Memory B cell (primary cell): ENCODE data around the gene HP.

Experiments used
- ATAC-seq: fragments of 150-1000 bp; cut with Tn5 transposase; 2 replicates; pipeline ENCODE4 v1.10.0; 2021; ENCODE audit warnings: low read depth, mild to moderate bottlenecking, moderate library complexity
- DNase-seq, 2 donors: peaks; one replicate each; pipeline ENCODE4 v3.0.0; 2022; ENCODE audit warnings: low spot score in 2 of 2
- H3K27ac Mint-ChIP-seq: one replicate; pipeline ENCODE4 v1.8.0; 2022; ENCODE audit warnings: mild to moderate bottlenecking, moderate library complexity, mixed read lengths
- H3K27me3 Mint-ChIP-seq: one replicate; pipeline ENCODE4 v1.8.0; 2022; ENCODE audit warnings: mixed read lengths
- H3K36me3 Mint-ChIP-seq: one replicate; pipeline ENCODE4 v1.8.0; 2022; ENCODE audit warnings: mild to moderate bottlenecking, mixed read lengths
- H3K4me1 Mint-ChIP-seq: one replicate; pipeline ENCODE4 v1.8.0; 2022; ENCODE audit warnings: mixed read lengths
- H3K4me3 Mint-ChIP-seq: one replicate; pipeline ENCODE4 v1.8.0; 2022; ENCODE audit warnings: mild to moderate bottlenecking, moderate library complexity, mixed read lengths
- H3K9me3 Mint-ChIP-seq: one replicate; pipeline ENCODE4 v1.8.0; 2022; ENCODE audit warnings: mixed read lengths

HP gene

GRCh38 chr16:72091217-72091616 is 36.9 kb downstream of the HP start:
- H3K4me3 Mint-ChIP-seq = peak overlapping the region; percentile 34
- DNase-seq = no peak
- H3K27ac Mint-ChIP-seq = no peak overlapping the region
- no peaks in the 10 kb centered on the region for H3K9me3 Mint-ChIP-seq
- ATAC-seq = no peak
- H3K36me3 Mint-ChIP-seq = peaks cover 16% of the 10 kb centered on the region
- H3K4me1 Mint-ChIP-seq = peaks cover 26% of the 10 kb centered on the region
- no peaks in the 10 kb centered on the region for H3K27me3 Mint-ChIP-seq

DNA sequence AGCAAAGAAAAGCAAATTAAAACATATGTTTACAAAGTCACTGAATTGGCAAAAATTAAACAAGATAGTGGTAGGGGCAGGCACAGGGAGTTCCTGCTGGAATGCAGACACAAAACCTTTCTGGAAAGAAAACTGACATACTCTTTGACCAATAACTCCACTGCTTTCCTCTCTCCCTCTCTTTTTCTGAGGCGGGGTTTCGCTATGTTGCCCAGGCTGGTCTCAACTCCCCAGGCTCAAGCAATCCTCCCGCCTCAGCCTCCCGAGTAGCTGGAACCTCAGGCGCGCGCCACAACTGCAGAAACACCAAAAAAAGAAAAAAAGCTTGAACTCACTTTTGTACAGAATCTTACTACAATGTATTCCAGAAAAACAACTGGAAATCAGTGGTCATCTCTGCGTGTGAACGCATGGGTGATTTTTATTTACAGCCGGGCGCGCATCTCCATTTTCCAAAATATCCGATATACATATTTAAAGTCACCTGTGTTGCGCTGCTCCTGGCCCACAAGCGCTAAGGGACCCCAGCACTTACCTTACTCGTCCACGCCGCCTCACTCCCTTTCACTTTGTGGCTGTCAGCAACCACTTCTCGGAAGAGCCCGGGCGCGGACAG is 38.6 kb downstream of the HP start:
- Mint-ChIP-seq H3K9me3 (no peaks in the 10 kb centered on the region), H3K36me3 (peaks cover 25% of the 10 kb centered on the region), H3K4me1 (peaks cover 34% of the 10 kb centered on the region), H3K4me3 (peak overlapping the region; percentile 99), H3K27me3 (no peaks in the 10 kb centered on the region), H3K27ac (peak overlapping the region; percentile 99)
- peak; percentile 28 for ATAC-seq
- DNase-seq = no peak

DNA sequence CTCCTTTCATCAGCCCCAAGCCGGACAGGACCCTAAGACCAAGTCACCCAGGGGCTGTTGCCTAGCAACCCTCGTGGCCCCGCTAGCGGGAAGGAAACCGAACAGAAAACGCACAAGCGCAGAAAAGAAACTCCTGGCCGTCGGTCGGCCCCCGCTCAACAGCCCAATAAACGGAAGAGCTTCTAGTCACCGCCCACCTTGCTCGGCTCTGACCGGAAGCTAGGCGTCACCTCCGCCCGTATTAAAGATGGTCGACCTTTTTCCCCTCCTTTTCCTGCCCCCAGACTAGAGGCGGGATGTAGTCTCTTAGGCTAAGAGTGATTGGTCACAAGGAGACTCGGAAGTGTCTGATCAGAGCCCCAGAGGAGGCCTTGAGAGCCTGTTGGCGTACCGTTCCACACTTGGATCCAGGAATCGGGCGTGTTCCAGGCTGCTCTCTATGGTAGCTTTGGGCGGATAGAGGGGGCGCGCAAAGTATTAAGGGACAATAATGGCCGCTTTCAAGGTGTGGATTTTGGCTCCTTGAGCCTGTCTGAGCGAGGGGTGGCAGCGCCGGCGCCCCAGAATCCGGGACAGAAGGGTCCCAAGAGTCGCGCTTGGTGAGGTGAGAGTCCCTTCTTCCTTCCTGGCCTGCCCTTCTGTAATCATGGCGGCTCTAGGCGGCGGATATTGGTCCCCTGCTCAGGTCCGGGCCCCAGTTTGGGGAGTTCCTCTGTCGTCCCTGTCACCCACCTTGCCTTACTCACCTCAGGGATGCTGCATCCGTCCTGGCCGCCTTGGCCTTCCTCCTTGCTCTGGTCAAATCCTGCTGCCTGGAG is 39.4 kb downstream of the HP start, which contains the start of the genes DHX38 and TXNL4B:
DHX38 (plus strand) TSS at position 400 of the 818 bp plus-strand sequence. CDS start 2,311 bp downstream, outside the sequence.
TXNL4B (minus strand) TSS at position 173 of the 818 bp plus-strand sequence. CDS start 2,871 bp downstream, outside the sequence.
- Mint-ChIP-seq H3K27ac (peak within 1 kb of the TSS; percentile 99), H3K9me3 (no peaks in the 10 kb centered on the region), H3K27me3 (no peaks in the 10 kb centered on the region), H3K4me1 (peaks cover 34% of the 10 kb centered on the region), H3K4me3 (peak within 1 kb of the TSS; percentile 99), H3K36me3 (peaks cover 27% of the 10 kb centered on the region)
- peak; percentile 93 for ATAC-seq
- peak; percentile 80 to 86 for DNase-seq

DNA sequence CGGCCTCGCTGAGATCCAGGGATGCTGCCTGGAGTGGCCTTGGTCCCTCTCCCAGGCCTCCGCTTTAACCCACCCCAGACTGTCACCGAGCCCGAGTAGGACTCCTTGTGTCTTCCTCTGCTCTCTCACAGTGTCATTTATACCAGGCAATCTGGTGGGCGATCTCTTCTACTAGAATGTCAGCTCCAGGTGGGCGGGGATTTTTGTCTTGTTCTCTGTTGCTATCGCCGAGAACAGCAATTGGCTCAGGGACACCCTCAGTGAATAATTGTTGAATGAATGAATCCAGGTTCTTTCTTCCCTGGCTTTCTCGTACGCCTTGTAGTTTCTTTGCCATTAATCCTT is 39.9 kb downstream of the HP start:
- Mint-ChIP-seq H3K27me3 (no peaks in the 10 kb centered on the region), H3K36me3 (peaks cover 23% of the 10 kb centered on the region), H3K4me1 (peaks cover 34% of the 10 kb centered on the region), H3K27ac (peak overlapping the region; percentile 99), H3K9me3 (no peaks in the 10 kb centered on the region), H3K4me3 (peak overlapping the region; percentile 99)
- ATAC-seq = no peak
- DNase-seq = peak; percentile 4 to 32

- Mint-ChIP-seq H3K27ac (no peak overlapping the region), H3K4me3 (no peak overlapping the region), H3K9me3 (no peaks in the 10 kb centered on the region), H3K4me1 (peaks cover 30% of the 10 kb centered on the region), H3K36me3 (peaks cover 50% of the 10 kb centered on the region), H3K27me3 (no peaks in the 10 kb centered on the region)
- ATAC-seq = no peak
- DNase-seq = no peak
Observed at GRCh38 chr16:72098936-72099335, 44.6 kb downstream of the HP start.

DNA sequence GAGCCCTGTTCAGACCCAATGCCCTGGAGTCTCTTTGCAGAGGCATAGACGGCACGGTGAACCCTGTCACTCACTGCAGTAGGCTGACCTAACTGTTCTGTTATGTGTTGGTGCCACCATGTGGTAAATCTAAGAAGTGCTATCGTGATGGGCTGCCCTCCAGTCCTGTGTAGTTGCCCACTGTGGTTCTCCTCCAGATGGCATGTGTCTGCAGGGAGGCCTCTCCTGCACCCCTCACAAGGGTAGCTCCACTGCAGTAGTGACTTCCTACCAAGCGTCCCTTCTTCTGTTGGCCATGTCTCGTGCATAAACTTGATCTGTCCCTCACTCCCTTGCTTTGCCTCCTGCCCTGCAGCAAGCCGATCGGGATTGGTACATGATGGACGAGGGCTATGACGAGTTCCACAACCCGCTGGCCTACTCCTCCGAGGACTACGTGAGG is 45.1 kb downstream of the HP start:
- peaks cover 26% of the 10 kb centered on the region for H3K4me1 Mint-ChIP-seq
- H3K27ac Mint-ChIP-seq = no peak overlapping the region
- no peaks in the 10 kb centered on the region for H3K27me3 Mint-ChIP-seq
- ATAC-seq = peak; percentile 90
- no peak overlapping the region for H3K4me3 Mint-ChIP-seq
- DNase-seq = peak; percentile 35 to 50
- peaks cover 54% of the 10 kb centered on the region for H3K36me3 Mint-ChIP-seq
- H3K9me3 Mint-ChIP-seq = no peaks in the 10 kb centered on the region

GRCh38 chr16:72101195-72101594 is 46.9 kb downstream of the HP start:
- Mint-ChIP-seq H3K4me1 (peaks cover 14% of the 10 kb centered on the region), H3K36me3 (peaks cover 58% of the 10 kb centered on the region), H3K27me3 (no peaks in the 10 kb centered on the region), H3K9me3 (no peaks in the 10 kb centered on the region), H3K4me3 (no peak overlapping the region), H3K27ac (no peak overlapping the region)
- ATAC-seq = no peak
- DNase-seq = no peak

DNA sequence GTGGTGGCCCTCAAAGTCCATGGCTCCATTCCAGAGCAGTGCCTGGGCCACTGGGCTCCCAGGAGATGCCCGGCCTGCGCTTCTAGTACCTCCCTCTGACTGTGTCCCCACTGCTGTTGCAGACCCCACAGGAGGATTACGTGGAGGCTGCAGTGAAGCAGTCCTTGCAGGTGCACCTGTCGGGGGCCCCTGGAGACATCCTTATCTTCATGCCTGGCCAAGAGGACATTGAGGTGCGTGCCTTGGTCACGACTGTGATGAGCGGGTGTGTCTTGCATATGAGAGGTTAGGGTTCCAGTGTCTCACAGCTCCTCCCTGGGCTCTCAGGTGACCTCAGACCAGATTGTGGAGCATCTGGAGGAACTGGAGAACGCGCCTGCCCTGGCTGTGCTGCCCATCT is 50.6 kb downstream of the HP start:
- H3K36me3 Mint-ChIP-seq = peaks cover 61% of the 10 kb centered on the region
- H3K4me1 Mint-ChIP-seq = peaks cover 5% of the 10 kb centered on the region
- H3K27me3 Mint-ChIP-seq = no peaks in the 10 kb centered on the region
- ATAC-seq (no peak), DNase-seq (no peak)
- no peak overlapping the region for H3K4me3 Mint-ChIP-seq
- no peaks in the 10 kb centered on the region for H3K9me3 Mint-ChIP-seq
- H3K27ac Mint-ChIP-seq = no peak overlapping the region

DNA sequence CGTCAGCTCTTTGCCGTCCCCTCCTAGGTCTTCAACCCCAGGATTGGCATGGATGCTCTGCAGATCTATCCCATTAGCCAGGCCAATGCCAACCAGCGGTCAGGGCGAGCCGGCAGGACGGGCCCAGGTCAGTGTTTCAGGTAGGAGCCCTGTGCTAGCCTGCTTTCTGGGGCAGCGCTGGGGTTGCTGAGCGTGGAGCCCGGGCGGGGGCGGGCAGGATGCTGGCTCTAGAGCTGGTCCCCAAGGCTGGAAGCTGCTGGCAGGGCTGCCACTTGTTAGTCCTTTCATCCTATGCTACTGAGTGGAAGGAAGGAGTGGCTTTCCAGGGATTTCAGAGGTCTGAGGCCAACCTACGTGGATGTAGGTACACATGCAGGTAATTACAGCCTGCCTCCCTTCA is 51.7 kb downstream of the HP start:
- Mint-ChIP-seq H3K36me3 (peaks cover 67% of the 10 kb centered on the region), H3K4me1 (peaks cover 5% of the 10 kb centered on the region), H3K27ac (no peak overlapping the region), H3K4me3 (no peak overlapping the region), H3K27me3 (no peaks in the 10 kb centered on the region), H3K9me3 (no peaks in the 10 kb centered on the region)
- DNase-seq (no peak), ATAC-seq (no peak)

GRCh38 chr16:72107371-72107770 is 53.1 kb downstream of the HP start:
- H3K27me3 Mint-ChIP-seq = no peaks in the 10 kb centered on the region
- no peak overlapping the region for H3K4me3 Mint-ChIP-seq
- H3K36me3 Mint-ChIP-seq = peaks cover 69% of the 10 kb centered on the region

GRCh38 chr16:72108353-72109102 is 54.2 kb downstream of the HP start:
- DNase-seq (no peak), ATAC-seq (no peak)
- no peaks in the 10 kb centered on the region for H3K9me3 Mint-ChIP-seq
- no peak overlapping the region for H3K4me3 Mint-ChIP-seq
- H3K27ac Mint-ChIP-seq = no peak overlapping the region
- no peaks in the 10 kb centered on the region for H3K27me3 Mint-ChIP-seq
- no peaks in the 10 kb centered on the region for H3K4me1 Mint-ChIP-seq
- peaks cover 64% of the 10 kb centered on the region for H3K36me3 Mint-ChIP-seq

More at GRCh38 chr16:72107371-72107770, 53.1 kb downstream of the HP start:
- Mint-ChIP-seq H3K4me1 (peaks cover 3% of the 10 kb centered on the region), H3K9me3 (no peaks in the 10 kb centered on the region), H3K27ac (no peak overlapping the region)
- ATAC-seq = no peak
- DNase-seq = no peak

DNA sequence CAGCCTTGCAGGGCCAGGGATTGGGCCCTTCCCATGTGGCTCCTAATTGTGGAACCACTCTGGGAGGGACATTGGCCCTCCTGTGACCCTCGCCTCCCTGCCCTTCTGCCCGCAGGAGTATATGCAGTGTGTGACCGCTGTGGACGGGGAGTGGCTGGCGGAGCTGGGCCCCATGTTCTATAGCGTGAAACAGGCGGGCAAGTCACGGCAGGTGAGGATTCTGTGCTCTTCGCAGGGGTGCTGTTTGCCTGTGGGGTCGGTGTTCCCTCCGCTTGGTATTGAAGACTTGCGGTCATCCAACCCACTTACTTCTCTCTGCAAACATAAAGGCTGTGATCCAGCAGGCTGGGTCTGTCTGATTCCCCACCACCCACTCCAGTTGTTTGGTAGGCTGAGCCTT is 55.0 kb downstream of the HP start:
- H3K27me3 Mint-ChIP-seq = no peaks in the 10 kb centered on the region
- peaks cover 61% of the 10 kb centered on the region for H3K36me3 Mint-ChIP-seq
- no peak for ATAC-seq
- no peak overlapping the region for H3K4me3 Mint-ChIP-seq
- no peak for DNase-seq
- no peak overlapping the region for H3K27ac Mint-ChIP-seq
- no peaks in the 10 kb centered on the region for H3K9me3 Mint-ChIP-seq
- H3K4me1 Mint-ChIP-seq = no peaks in the 10 kb centered on the region

DNA sequence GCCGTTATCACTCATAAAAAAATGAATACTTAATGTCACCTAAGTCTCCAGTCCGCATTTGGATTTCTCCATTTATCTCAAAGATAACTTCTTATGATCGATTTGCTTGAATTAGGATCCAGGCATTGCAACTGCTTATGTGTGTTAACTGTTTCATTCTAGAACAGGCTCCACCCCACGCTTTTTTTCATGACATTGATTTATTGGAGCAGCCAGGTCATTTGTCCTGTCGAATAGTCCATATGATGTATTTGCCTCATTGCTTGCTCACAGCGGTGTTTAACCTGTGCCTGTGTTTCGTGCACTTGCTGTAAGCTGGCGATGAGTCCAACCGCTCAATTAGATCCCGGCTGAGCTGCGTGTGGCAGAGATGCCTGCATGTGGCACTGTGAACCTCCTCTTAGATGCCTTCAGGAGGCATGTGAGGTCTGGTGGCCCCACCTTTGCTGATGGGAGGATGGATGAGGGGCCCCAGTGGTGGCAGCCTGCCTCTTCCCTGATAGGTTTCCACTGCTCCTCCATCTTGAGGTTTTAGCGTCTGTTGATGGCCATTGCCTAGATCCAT is 55.7 kb downstream of the HP start:
- H3K4me1 Mint-ChIP-seq = no peaks in the 10 kb centered on the region
- H3K27me3 Mint-ChIP-seq = no peaks in the 10 kb centered on the region
- no peak for ATAC-seq
- peaks cover 59% of the 10 kb centered on the region for H3K36me3 Mint-ChIP-seq
- H3K9me3 Mint-ChIP-seq = no peaks in the 10 kb centered on the region
- no peak overlapping the region for H3K4me3 Mint-ChIP-seq
- no peak for DNase-seq
- no peak overlapping the region for H3K27ac Mint-ChIP-seq
